NCI-H345 treated with DMSO at 0.1 percent for 48 hours (cell line): Measurements from ENCODE around the gene SLC37A3.
A peak's percentile ranks its signal among the peaks of the same experiment; 100 is the strongest.
"Not testable (repeated sequence)": the region's sequence is repeated elsewhere in the genome, so short reads cannot be mapped to it uniquely, and the experiment has no call there.

ENCODE experiments used
- DNase-seq: peaks from one replicate; lab custom pipeline; 2025; ENCODE audit not compliant: unreplicated experiment; lab: John Stamatoyannopoulos, UW

Gene SLC37A3, protein sequence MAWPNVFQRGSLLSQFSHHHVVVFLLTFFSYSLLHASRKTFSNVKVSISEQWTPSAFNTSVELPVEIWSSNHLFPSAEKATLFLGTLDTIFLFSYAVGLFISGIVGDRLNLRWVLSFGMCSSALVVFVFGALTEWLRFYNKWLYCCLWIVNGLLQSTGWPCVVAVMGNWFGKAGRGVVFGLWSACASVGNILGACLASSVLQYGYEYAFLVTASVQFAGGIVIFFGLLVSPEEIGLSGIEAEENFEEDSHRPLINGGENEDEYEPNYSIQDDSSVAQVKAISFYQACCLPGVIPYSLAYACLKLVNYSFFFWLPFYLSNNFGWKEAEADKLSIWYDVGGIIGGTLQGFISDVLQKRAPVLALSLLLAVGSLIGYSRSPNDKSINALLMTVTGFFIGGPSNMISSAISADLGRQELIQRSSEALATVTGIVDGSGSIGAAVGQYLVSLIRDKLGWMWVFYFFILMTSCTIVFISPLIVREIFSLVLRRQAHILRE

DNA sequence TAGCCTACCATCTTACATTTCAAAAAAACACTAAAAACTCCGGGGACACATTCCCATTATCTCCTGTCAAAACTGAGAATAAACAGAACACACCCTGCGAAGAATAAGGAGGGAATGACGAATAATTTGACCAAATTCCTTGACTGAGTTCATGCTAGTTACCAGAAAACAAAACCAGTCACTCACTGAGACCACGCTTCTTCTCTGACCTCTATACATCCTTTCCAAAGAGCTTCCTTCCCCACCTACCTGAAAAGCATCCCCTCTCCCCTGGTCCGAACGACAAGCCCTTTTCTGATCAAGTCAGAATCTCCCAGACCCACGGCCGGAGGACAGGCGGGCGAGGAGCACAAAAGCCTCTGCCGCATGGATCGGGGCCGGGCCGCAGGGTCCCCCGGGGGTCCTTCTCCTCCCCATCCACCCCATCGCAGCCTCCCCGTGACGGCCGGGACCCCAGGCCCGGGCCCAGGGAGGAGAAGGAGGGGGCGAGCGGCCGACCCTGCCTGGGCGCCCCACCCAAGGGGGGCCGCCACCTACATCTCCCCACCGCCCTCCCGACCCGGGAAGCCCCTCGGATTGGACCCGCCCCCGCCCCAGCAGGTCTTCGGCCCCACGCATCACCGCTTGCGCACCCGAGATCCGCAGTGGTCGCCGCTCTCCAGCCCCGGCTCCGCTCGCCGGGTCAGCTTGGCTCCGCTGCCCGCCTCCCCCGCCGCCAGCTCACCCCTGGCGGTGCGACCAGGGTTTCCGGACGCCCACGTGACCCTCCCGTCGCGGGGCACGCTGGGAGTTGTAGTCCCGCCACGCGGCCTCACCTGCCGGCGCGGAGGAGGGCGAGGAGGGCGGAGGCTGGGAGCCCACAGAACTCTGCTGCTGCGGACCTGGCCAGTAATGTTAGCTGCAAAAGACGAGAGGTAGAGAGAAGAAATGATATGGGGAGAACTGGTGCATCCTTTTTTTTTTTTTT, at the start of gene SLC37A3:
TSS of gene SLC37A3 (minus strand) at position 747 of the 967 bp plus-strand sequence. CDS start 16,004 bp downstream, outside the sequence.
- DNase-seq: peak; percentile 60

DNA sequence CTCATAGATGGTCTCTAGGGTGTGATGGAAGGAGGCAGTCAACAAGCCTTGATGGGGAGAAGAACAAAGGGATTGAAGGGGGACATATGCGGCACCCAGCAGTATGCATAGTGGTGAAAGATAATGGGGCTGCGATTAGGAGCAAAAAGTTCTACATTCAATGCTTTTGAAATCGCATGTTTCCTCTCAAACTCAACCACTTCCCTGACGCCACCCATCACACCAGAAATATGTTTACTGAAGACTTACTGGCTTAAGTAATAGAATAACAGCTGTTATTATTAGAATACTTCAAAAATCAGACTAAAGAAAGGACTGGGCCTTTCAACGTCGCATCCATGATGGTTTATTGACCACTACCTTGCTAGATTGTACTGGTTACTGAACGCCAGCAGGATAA, 49.5 kb upstream of the SLC37A3 start:
- no peak for DNase-seq

DNA sequence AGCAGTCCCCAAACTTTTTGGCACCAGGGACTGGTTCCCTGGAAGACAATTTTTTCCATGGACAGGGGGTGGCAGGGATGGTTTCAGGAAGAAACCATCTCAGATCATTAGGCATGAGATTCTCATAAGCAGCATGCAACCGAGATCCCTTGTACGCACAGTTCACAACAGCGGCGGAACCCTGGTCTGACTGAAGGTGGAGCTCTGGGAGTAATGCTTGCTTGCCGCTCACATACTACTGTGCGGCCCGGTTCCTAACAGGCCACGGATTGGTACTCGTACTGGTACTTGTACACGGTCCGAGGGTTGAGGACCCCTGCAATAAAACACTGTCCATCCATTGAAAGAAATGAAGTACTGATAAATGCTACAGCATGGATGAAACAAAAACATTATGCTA, 48.1 kb upstream of the SLC37A3 start:
- no peak for DNase-seq

DNA sequence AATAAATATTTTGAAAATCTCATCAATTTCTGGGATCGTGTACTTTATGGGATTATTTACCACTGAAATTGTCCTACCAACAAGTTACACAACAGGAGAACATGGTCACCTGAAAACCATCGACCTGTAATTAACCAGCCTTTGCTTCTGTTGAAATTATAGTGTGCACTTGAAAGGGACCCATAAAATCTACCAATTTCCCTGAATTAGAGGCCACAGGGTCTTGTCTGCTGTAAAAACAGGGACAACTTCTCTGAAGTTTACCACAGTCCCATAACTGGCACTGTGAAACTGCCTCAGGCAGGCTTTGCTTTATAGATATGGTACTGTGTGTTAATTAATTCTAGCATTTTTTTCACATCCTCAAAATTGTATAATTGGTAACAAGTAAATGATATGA, 43.2 kb upstream of the SLC37A3 start:
- DNase-seq: no peak

DNA sequence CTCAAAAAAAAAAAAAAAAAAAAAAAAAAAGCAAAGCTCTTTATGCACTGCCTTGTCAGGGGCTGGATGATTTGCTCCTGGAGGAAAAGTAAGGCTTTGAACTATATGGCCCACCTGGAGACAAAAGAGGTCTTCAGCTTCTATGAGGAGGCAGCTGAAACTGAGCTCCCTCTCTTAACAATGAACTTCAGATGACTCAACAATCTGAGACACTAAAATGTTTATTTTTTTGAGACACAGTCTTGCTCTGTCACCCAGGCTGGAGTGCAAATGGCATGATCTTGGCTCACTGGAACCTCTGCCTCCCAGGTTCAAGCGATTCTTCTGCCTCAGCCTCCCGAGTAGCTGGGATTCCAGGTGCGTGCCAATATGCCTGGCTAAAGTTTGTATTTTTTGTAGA, 42.3 kb upstream of the SLC37A3 start:
- no peak for DNase-seq

DNA sequence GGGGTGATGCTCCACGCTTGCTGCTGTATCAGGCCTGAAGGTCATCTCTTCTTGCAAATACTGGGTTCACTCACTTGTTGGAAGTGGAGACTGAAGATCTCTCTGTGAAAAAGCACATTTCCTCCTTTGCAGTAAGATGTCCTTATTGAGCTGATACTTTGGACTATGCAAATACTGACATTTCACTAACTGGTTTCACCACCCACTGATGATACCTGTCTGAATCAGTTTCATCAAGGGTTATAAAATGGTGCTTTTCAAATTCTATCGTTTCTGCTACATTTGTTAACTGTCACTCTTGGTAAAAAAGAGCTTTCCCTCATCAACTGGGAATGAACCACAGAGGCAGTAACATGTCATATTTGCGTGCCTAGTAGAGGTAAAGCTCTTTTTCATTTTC, 41.0 kb upstream of the SLC37A3 start:
- DNase-seq: no peak

DNA sequence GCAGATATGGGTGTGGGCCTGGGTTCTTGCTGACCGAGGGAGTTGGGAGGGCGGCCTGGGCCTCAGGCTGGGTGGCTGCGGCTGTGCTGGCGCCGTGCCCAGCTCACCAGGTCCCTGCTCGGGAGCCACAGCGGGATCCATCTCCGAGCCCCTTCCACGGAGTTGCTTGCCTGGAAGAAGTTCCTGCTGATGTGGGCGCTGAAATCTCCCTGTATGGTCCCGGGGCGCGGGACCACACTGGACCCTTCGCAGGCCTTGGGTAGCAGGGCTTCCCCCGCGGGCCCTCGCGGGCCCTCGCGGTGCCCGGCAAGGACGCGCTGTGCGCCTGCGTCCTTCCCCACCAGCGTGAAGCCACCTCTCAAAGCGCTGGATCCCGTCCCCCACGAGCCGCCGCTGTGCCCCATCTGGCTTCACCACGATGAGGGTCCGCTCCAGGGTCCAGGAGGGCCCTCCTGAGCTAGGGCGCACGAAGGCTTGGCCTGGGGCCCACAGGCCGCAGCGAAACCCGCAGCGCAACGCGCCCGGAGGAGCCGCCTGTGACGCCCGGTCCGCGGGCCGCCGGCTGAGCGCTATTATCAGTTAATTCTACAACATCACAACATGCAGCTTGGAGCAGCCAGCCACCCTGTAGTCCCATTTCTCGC, 37.0 kb upstream of the SLC37A3 start:
- no peak for DNase-seq

DNA sequence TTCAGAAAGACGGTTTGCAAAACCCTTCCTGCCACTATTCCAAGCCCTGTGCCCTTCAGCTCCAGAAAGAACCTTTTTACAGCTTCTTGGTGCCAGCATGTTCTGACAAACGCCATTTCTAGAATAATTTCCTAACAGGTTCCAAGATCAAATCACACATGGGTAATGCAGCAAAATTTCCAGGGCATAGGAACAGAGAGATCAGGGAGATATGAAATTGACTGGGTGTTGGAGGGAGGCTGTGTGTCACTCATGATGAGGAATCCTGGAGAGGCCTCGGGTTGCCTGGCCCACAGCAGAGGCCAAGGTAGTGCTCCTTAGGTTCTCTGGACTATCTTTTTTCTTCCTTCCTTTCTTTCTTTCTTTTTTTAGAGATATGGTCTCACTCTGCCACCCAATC, 35.1 kb upstream of the SLC37A3 start:
- no peak for DNase-seq

DNA sequence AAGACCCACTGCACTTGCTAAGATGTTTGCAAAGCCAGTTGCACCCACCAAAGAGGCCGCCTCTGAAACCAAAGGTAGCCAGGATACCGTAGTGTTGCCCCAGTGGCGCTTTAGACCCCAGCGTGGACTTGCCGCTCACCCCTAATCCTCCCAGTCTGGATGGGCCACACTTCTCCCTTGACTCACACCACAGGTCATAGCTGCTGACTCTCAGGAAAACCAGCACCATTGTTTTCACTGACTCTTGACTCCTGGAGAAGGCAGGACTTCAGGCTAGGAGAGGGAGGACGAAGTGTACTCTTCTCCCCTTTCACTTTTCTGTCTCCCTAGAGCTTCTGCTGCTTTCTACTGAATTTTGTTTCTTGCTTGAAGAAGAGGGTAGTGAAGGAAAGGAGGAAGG, 27.8 kb upstream of the SLC37A3 start:
- no peak for DNase-seq

DNA sequence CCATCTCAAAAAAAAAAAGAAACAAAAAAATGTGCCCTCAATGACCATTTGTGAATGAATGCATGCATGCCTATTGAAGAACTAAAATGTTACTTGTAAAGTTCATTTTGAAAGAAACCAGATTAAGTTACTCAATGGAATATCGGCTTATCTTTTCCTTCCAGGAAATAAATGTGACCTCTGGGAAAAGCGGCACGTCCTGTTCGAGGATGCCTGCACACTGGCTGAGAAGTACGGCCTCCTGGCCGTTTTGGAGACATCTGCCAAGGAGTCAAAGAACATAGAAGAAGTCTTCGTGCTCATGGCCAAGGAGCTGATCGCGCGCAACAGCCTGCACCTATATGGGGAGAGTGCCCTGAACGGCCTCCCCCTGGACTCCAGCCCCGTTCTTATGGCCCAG, 27.4 kb upstream of the SLC37A3 start:
- no peak for DNase-seq

DNA sequence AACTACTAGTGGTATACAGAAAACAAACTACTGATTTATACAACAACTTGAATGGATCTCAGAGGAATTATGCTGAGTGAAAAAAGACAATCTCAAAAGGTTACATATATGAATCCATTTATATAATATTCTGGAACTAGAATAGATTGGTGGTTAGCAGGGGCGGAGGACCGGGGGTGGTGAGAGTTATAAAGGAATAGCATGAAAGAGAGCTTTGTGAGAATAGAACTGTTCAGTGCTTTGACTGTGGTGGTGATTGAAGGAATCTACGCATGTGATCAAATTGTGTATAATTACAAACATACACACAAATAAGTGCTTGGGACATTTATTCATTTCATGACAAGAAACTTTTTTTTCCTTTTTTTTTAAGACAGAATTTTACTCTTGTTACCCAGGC, 25.2 kb upstream of the SLC37A3 start:
- no peak for DNase-seq

DNA sequence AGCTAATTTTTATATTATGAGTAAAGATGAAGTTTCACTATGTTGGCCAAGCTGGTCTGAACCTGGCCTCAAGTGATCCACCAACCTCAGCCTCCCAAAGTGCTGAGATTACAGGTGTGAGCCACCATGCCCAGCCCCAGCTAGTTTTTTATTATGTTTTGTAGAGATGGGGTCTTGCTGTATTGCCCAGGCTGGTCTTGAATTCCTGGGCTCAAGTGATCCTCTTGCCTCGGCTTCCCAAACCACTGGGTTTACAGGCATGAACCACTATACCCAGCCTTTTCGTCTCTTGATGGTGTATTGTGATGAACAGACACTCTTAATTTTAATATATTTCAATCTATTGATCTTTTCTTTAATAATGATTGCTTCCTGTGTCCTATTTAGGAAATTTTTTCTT, 23.2 kb upstream of the SLC37A3 start:
- DNase-seq: no peak

DNA sequence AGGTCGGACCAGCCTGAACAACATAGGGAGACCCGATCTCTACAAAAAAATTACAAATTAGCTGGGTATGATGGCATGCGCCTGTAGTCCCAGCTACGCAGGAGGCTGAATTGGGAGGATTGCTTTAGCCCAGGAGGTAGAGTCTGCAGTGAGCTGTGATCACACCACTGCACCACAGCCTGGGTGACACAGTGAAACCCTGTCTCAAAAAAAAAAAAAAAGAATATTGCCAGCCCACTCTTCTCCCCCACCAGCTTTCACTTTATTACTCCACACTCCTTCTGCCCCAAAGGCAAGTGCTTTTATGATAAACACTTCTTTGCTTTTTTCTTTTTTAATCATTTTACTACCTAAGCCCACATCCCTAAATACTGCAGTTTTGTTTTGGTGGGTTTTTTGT, 20.3 kb upstream of the SLC37A3 start:
- DNase-seq: no peak

DNA sequence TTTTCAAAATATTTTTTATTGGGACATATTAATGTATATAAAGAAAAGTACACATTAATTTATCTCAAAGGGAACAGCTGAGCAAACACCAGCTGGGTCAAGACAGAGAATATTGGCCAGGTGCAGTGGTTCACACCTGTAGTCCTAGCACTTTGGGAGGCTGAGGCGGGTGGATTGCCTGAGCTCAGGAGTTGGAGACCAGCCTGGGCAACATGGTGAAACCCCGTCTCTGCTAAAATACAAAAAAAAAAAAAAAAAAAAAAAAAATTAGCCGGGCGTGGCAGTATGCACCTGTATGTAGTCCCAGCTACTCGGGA, 19.8 kb upstream of the SLC37A3 start:
- DNase-seq: peak; percentile 35

DNA sequence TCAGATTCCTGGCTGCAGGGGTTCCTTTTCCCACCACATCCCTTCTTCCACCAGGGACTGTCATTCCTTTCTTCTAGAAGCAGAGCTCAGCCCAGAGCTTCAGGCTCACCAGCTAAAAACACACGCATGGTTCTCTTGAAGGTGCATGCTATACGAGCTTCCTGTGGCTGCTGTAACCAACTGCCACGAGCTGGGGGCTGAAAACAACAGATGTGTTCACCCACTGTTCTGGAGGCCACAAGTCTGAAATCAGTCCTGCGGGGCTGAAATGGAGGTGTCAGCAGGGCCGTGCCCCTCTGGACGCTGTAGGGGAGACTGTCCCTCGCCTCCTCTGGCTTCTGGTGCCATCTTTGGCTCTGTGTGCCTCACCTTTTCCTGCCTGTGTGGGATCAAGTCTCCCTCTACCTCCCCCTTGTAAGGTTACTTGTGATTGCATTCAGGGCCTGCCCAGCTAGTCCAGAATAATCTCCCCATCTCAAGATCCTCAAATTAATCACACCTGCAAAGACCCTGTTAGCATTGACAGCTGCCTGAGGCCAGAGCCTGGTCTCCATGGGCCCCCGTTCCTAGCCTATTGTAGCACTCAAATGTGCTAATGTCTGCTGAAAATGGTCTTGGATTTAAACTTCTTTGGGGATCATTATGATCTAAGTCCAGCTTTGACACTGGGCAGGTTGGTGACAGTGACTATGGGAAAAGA, 19.3 kb upstream of the SLC37A3 start:
- peak; percentile 35 for DNase-seq

DNA sequence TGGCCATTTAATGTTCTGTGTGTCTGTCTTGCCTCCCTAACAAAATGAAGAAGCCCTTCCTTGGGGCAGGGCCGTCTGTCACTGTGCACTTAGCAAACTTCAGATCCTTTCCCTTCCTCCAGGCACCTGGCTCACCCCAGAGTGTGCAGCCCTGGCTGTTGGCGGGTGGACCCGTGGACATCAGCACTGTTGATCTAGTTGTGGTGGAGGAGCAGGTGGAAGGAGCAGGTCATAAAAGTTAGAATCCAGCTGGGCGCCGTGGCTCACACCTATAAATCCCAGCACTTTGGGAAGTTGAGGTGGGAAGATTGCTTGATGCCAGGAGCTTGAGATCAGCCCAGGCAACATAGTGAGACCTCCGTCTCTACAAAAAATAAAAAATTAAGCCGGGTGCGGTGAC, 18.2 kb upstream of the SLC37A3 start:
- no peak for DNase-seq

DNA sequence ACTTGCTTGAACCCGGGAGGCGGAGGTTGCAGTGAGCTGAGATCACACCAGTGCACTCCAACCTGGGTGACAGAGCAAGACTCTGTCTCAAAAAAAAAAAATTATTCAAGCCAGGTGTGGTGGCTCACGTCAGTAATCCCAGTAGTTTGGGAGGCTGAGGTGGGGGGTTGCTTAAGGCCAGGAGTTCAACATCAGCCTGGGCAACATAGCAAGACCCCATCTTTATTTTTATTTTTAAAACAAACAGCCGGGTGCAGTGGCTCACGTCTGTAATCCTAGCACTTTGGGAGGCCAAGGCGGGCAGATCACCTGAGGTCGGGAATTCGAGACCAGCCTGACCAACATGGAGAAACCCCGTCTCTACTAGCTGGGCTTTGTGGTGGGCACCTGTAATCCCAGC, 17.5 kb upstream of the SLC37A3 start:
- DNase-seq: not testable (repeated sequence)

DNA sequence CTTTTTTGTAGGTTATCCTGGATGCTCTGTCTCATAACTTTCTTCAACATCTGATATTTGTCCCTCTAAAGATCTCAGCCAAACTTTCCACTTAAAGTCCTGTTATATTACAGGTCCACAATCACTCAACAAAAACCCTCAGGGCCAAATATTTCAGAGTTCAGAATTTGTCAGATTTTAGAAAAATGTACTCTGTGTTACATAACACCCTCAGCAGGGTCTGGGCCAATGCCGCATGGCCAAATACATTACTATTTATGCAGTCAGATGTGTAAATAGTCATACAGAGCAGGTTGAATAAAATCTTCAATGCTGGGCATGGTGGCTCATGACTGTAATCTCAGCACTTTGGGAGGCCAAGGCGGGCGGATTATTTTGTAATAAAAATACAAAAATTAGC, 17.0 kb upstream of the SLC37A3 start:
- DNase-seq: no peak

DNA sequence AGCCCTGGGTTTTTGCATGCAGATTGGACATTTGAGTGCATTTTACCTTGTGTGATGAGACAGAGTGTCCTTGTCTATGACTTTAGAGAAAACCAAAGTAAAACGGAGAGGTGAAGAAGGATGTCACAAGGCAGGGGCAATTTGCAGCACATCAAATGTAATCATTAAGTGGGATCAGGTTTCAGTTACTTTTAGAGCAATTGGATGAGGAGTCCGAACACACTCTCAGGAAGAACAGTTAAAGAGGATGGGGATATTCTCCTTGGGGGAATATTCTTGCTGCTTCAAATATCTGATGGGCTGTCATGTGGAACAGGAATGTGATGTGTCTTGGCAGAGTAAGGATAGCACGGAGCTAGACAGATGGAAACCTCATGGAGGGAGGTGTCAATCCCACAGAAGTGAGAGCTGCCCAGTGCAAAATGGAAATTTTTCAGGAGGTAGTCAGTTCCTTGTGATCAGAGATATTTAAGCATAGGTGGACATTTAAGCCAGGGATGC, 6.3 kb upstream of the SLC37A3 start:
- DNase-seq: no peak

DNA sequence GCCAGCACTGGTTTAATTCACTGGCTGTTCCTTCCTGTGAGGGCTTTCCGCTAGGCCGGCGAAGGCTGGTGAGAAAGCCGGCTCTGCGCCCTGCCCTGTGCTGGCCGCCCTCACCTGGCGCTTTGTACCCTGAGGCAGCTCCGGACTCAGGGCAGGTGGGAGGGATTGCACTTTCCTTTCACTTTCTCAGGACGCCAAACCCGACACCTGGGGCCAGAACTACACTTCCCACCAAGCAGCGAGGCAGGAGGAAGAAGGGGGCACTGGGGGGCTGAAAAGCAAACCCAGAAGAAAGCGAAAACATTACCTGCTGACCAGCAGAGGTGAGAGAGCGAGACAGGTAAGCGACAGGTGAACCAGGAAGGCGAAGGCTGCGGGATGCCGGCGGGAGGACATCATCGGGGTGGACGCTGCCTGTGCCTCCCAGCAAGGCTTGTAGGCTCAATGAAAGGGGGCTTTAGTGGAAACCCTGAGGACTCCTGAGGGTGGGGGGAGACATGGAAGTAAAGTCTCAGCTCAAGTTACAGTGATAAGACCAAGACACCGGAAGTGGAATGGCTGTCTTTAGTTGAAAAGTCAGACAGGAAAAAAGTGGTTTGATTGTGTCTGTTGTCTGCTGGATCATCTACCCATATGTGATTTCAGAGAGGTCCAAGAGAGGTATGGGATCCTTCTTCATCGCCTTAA, 5.7 kb upstream of the SLC37A3 start, which contains the start of gene RAB19:
TSS of gene RAB19 (plus strand) at position 181 of the 687 bp plus-strand sequence. CDS start 3,589 bp downstream, outside the sequence.
- peak; percentile 33 for DNase-seq
